Karpas-422 (cell line): Measurements from ENCODE around the gene CPE. TPM values are rescaled to one million over a fixed set of nuclear protein-coding genes. Genes with fewer than 3 reads are reported as not detected.

ENCODE experiments used
- DNase-seq: peaks from one replicate; pipeline ENCODE4 v3.0.0-alpha.2; 2015
- H2AFZ ChIP-seq: fragments of 200-600 bp; sonication (generic); 2 replicates; pipeline ENCODE4 v1.6.1; 2014; ENCODE audit warnings: antibody characterized with exemption, low read length, mixed read lengths
- H3K27ac ChIP-seq: fragments of 200-600 bp; sonication (generic); 2 replicates; pipeline ENCODE4 v1.5.1; 2014; ENCODE audit warnings: mild to moderate bottlenecking, low read length, moderate library complexity
- H3K27me3 ChIP-seq: fragments of 200-600 bp; sonication (generic); 2 replicates; pipeline ENCODE4 v1.6.1; 2014; ENCODE audit warnings: low read length, mixed read lengths
- H3K36me3 ChIP-seq: fragments of 200-600 bp; sonication (generic); 2 replicates; pipeline ENCODE4 v1.6.1; 2014; ENCODE audit warnings: low read length, mixed read lengths; ENCODE audit not compliant: insufficient read depth
- H3K4me1 ChIP-seq: fragments of 200-600 bp; sonication (generic); 2 replicates; pipeline ENCODE4 v1.6.1; 2014; ENCODE audit warnings: mild to moderate bottlenecking, low read length, mixed read lengths
- H3K4me2 ChIP-seq: fragments of 200-600 bp; sonication (generic); 2 replicates; pipeline ENCODE4 v1.6.1; 2014; ENCODE audit warnings: low read length, low read depth, mild to moderate bottlenecking; ENCODE audit not compliant: poor library complexity, severe bottlenecking
- H3K4me3 ChIP-seq: fragments of 200-600 bp; sonication (generic); 2 replicates; pipeline ENCODE4 v1.5.1; 2014; ENCODE audit warnings: mild to moderate bottlenecking, antibody characterized with exemption, low read length, mixed read lengths
- H3K79me2 ChIP-seq: fragments of 200-600 bp; sonication (generic); 2 replicates; pipeline ENCODE4 v1.6.1; 2014; ENCODE audit warnings: mild to moderate bottlenecking, low read length, mixed read lengths
- H3K9ac ChIP-seq: fragments of 200-600 bp; sonication (generic); 2 replicates; pipeline ENCODE4 v1.6.0; 2014; ENCODE audit warnings: low read length
- H3K9me2 ChIP-seq: fragments of 200-600 bp; sonication (generic), shearing (Covaris generic); replicated peaks from 2 replicates; pipeline ENCODE4 v1.6.0; 2014; ENCODE audit warnings: mild to moderate bottlenecking, low read length, moderate library complexity; ENCODE audit not compliant: insufficient read depth
- H3K9me3 ChIP-seq: fragments of 300-700, 200-600 bp; sonication (generic); 2 replicates; pipeline ENCODE4 v1.6.1; 2014; ENCODE audit warnings: low read length, mixed read lengths
- H4K20me1 ChIP-seq: fragments of 200-600 bp; sonication (generic); 2 replicates; pipeline ENCODE4 v1.6.1; 2014; ENCODE audit warnings: mild to moderate bottlenecking, antibody characterized with exemption, low read length, low read depth; ENCODE audit not compliant: insufficient read depth
- total RNA-seq: library from RNA; depleted of rRNA; stranded (reverse); fragments of >200 nt; shearing (Covaris generic); gene quantifications from 2 replicates; pipeline ENCODE4 v1.2.3, GENCODE V29; 2014; ENCODE audit warnings: low replicate concordance

CPE gene
- total RNA-seq, 1 experiment from 2014 or later: not detected

DNA sequence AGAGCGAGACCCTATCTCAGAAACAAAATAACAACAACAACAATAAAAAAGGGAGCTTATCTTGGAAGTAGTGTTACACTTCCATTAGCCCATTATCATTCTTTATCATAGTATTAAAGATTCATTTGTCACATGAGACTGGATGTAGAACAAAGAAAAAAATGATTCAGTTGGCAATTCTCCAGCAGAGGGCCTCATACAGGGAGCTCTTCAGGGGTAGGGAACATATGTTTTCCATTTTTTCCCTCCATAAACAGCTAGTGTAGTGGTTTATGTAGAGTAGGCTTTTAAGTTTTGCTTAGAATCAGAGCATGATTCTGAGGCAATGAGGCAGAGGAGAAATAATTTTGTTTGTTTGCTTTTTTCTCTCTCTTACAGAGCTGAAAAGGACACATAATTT is 5.8 kb downstream of the CPE start:
- H3K9me2 ChIP-seq: no peaks in the 10 kb centered on the region
- H3K27me3 ChIP-seq: no peaks in the 10 kb centered on the region
- H3K27ac ChIP-seq: no peak overlapping the region
- H3K4me2 ChIP-seq: no peak overlapping the region
- DNase-seq: peak; percentile 57
- H4K20me1 ChIP-seq: no peaks in the 10 kb centered on the region
- no peaks in the 10 kb centered on the region for H3K4me1 ChIP-seq
- H3K9ac ChIP-seq: no peak overlapping the region
- H3K36me3 ChIP-seq: no peaks in the 10 kb centered on the region
- no peaks in the 10 kb centered on the region for H3K79me2 ChIP-seq
- no peaks in the 10 kb centered on the region for H3K9me3 ChIP-seq
- H2AFZ ChIP-seq: no peak overlapping the region
- no peak overlapping the region for H3K4me3 ChIP-seq

DNA sequence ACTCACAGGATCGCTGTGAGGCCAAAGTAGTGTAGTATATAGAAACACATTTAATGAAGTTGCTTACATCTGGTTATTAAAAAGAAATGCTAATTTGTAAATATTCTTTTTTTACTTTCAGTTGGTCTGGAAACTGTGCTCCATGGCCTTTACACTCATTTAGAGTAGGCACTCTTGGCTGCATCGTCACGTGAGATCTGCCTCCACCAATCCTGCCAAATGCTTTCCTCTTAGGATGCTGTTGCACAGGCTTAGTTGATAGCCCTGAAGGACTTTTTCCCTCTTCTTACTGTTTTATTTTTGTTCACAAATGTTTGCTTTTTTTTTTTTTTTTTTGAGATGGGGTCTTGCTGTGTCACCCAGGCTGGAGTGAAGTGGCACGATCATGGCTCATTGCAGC is 6.3 kb downstream of the CPE start:
- no peak overlapping the region for H3K4me2 ChIP-seq
- no peaks in the 10 kb centered on the region for H3K79me2 ChIP-seq
- H3K36me3 ChIP-seq: no peaks in the 10 kb centered on the region
- no peak overlapping the region for H2AFZ ChIP-seq
- no peaks in the 10 kb centered on the region for H4K20me1 ChIP-seq
- no peak overlapping the region for H3K9ac ChIP-seq
- no peak overlapping the region for H3K27ac ChIP-seq
- H3K27me3 ChIP-seq: no peaks in the 10 kb centered on the region
- no peak for DNase-seq
- H3K9me3 ChIP-seq: no peaks in the 10 kb centered on the region
- no peak overlapping the region for H3K4me3 ChIP-seq
- no peaks in the 10 kb centered on the region for H3K9me2 ChIP-seq
- H3K4me1 ChIP-seq: no peaks in the 10 kb centered on the region

DNA sequence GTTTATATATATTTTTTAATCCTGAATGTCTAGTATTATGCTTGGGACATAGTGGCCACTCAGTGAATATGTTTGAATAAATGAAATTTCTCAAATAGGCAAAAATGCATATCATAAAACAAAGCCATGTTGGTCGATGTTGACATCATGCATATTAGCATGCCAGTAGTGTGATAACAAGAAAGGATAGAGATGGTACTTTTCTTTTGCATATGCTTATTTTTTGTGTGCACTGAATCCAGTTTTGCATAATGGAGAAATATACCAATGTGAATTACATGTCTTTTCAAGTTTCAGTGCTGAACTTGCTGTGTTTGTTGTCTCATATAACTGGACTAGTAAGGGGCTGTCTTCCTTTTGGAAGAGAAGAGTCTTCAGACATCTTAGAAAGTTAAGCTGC is 7.5 kb downstream of the CPE start:
- Histone ChIP-seq H3K27ac (no peak overlapping the region), H3K36me3 (no peaks in the 10 kb centered on the region), H2AFZ (no peak overlapping the region), H4K20me1 (no peaks in the 10 kb centered on the region), H3K9ac (no peak overlapping the region), H3K79me2 (no peaks in the 10 kb centered on the region), H3K4me3 (no peak overlapping the region), H3K4me1 (no peaks in the 10 kb centered on the region), H3K4me2 (no peak overlapping the region), H3K9me2 (no peaks in the 10 kb centered on the region), H3K9me3 (no peaks in the 10 kb centered on the region), H3K27me3 (no peaks in the 10 kb centered on the region)
- DNase-seq: no peak

DNA sequence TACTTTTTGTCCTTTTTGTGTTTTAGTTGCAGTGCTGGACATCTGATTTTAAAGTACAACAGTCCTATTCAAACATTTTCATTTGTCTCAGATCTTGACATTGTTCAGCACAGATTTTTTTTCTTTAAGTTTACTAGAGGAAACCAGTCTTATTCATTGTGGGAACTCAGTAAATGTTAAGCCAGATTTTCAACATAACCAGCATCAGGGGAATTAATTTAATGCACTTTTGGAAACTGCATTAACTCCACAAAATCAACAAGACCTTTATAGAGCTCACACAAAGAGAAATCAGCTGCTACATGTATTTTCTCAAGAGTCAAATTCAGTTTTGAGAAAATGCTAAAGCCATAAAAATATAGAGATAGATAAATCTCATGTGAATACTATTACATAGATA is 9.9 kb downstream of the CPE start:
- Histone ChIP-seq H3K27me3 (no peaks in the 10 kb centered on the region), H3K79me2 (no peaks in the 10 kb centered on the region), H3K4me1 (no peaks in the 10 kb centered on the region)

DNA sequence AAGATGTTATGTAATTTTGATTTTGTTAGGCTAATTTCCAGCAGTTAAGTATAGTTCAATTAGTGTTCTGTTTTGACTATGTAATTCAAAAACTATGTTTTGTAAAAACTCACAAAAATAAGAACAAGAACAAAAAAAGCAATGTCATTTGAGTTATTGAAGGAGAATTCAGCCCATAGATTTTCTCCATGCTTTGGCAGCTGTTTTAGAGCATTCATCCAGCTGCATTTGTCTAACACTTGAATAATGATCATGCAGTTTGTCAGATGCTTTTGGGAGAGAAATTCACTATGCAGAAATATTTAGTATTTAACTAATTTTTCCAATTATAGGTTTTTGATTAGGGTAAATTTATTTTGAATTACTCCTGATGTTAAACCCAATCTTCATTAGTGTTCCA is 14.2 kb downstream of the CPE start:
- H3K4me2 ChIP-seq: no peak overlapping the region
- no peak overlapping the region for H3K27ac ChIP-seq
- H3K4me3 ChIP-seq: no peak overlapping the region
- H2AFZ ChIP-seq: no peak overlapping the region
- H3K27me3 ChIP-seq: no peaks in the 10 kb centered on the region
- no peak overlapping the region for H3K9ac ChIP-seq
- no peak for DNase-seq
- no peaks in the 10 kb centered on the region for H3K9me3 ChIP-seq
- no peaks in the 10 kb centered on the region for H3K4me1 ChIP-seq
- H3K36me3 ChIP-seq: no peaks in the 10 kb centered on the region
- H3K79me2 ChIP-seq: no peaks in the 10 kb centered on the region
- H3K9me2 ChIP-seq: no peaks in the 10 kb centered on the region
- no peaks in the 10 kb centered on the region for H4K20me1 ChIP-seq

More for the DNA sequence above, 9.9 kb downstream of the CPE start:
- H3K36me3 ChIP-seq: no peaks in the 10 kb centered on the region
- H3K27ac ChIP-seq: no peak overlapping the region
- H3K9me3 ChIP-seq: no peaks in the 10 kb centered on the region
- H3K9me2 ChIP-seq: no peaks in the 10 kb centered on the region
- no peak overlapping the region for H3K9ac ChIP-seq
- H3K4me2 ChIP-seq: no peak overlapping the region
- DNase-seq: no peak
- no peaks in the 10 kb centered on the region for H4K20me1 ChIP-seq
- H2AFZ ChIP-seq: no peak overlapping the region
- no peak overlapping the region for H3K4me3 ChIP-seq

DNA sequence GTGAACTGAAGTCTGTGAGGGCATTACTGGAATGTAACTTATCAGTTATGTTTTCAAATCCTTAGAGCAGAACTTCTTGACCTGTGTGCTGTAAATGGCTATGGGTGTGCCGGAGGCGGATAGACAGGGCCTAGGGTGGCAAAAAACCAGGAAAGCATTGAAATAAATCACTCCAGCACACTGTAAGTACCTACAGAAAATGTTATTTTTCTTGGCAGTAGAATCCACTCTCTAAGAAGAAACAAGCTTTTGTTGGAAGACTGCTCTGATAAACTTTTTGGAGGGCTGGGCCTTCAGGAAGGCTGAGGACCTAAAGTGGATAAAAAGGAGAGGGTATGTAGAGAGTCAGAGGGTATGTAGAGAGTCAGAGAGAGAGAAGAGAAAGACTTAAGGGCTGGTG is 14.9 kb downstream of the CPE start:
- H3K27ac ChIP-seq: no peak overlapping the region
- no peak overlapping the region for H3K4me3 ChIP-seq
- H4K20me1 ChIP-seq: no peaks in the 10 kb centered on the region
- H3K36me3 ChIP-seq: no peaks in the 10 kb centered on the region
- DNase-seq: no peak
- no peaks in the 10 kb centered on the region for H3K9me2 ChIP-seq
- no peak overlapping the region for H2AFZ ChIP-seq
- no peak overlapping the region for H3K4me2 ChIP-seq
- no peaks in the 10 kb centered on the region for H3K79me2 ChIP-seq
- H3K27me3 ChIP-seq: no peaks in the 10 kb centered on the region
- no peak overlapping the region for H3K9ac ChIP-seq
- H3K4me1 ChIP-seq: no peaks in the 10 kb centered on the region
- H3K9me3 ChIP-seq: no peaks in the 10 kb centered on the region

DNA sequence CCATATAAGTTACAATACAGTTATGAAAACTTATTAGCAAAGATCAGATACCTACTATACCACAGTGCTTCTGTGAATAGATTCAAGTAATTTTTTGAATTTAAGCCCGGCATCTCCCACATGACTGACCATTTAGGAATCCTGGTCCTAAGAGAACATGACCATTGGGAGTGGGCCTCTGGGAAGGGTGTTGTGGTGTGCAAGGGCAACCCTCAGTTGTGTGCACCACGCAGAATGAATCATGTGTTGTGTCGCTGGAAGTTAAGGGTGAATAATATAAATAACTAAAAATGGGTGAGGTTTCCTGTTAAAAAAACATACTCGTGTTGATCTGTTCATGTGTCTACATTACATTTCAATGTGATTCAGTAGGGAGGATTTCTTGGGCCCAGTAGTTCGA is 15.5 kb downstream of the CPE start:
- Histone ChIP-seq H3K9ac (no peak overlapping the region), H3K9me3 (no peaks in the 10 kb centered on the region), H4K20me1 (no peaks in the 10 kb centered on the region), H3K27ac (no peak overlapping the region), H3K27me3 (no peaks in the 10 kb centered on the region), H3K4me2 (no peak overlapping the region), H3K36me3 (no peaks in the 10 kb centered on the region), H3K4me1 (no peaks in the 10 kb centered on the region), H2AFZ (no peak overlapping the region), H3K9me2 (no peaks in the 10 kb centered on the region), H3K4me3 (no peak overlapping the region), H3K79me2 (no peaks in the 10 kb centered on the region)
- DNase-seq: no peak

DNA sequence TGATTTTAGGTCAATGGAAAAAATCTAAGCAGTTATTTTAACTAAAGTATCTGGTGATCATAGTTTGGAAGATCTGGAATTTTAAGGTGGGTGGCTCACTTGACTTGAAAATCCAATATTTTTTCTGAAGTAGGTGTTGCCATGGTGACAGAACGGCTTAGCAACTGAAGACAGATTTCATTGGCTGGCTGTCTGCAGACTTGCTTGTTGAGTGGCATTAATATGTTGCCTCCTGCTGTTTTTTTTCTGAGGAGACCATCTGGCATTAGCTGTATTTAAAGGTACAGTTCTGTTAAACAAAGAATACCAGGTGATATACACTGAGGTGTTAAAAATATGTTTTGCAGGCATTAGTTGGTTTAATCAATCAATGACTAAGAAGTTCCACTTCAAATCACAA is 19.8 kb downstream of the CPE start:
- no peak overlapping the region for H3K4me2 ChIP-seq
- DNase-seq: peak; percentile 70
- no peaks in the 10 kb centered on the region for H4K20me1 ChIP-seq
- no peaks in the 10 kb centered on the region for H3K79me2 ChIP-seq
- H3K4me3 ChIP-seq: no peak overlapping the region
- H3K4me1 ChIP-seq: no peaks in the 10 kb centered on the region
- H3K9me2 ChIP-seq: no peaks in the 10 kb centered on the region
- H2AFZ ChIP-seq: no peak overlapping the region
- H3K27ac ChIP-seq: no peak overlapping the region
- no peaks in the 10 kb centered on the region for H3K9me3 ChIP-seq
- no peak overlapping the region for H3K9ac ChIP-seq
- no peaks in the 10 kb centered on the region for H3K36me3 ChIP-seq
- no peaks in the 10 kb centered on the region for H3K27me3 ChIP-seq

DNA sequence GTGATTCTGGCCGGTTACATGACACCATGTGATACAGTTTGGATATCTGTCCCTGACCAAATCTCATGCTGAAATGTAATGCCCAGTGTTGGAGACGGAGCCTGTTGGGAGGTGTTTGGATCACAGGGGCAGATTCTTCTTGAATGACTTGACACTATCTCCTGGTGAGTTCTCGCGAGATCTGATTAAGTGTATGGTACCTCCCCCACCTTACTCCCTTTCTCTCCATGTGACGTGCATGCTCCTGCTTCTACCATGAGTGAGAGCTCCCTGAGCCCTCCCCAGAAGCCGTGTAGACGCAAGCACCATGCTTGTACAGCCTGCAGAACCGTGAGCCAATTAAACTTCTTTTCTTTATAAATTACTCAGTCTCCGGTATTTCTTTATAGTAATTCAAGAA is 23.6 kb downstream of the CPE start:
- Histone ChIP-seq H3K9ac (no peak overlapping the region), H3K4me2 (no peak overlapping the region), H3K4me3 (no peak overlapping the region), H3K27me3 (no peaks in the 10 kb centered on the region), H2AFZ (no peak overlapping the region), H3K9me2 (no peaks in the 10 kb centered on the region), H3K9me3 (no peaks in the 10 kb centered on the region), H3K27ac (no peak overlapping the region), H3K36me3 (no peaks in the 10 kb centered on the region), H4K20me1 (no peaks in the 10 kb centered on the region), H3K79me2 (no peaks in the 10 kb centered on the region), H3K4me1 (no peaks in the 10 kb centered on the region)
- DNase-seq: no peak
